Measurements from ENCODE around the gene CHAD. TPM values are rescaled to one million over a fixed set of nuclear protein-coding genes. Genes with fewer than 3 reads are reported as not detected.

The CHAD gene
- total RNA-seq, 2 donors from 2014 or later = not detected

- TF ChIP-seq, protein P1, sequence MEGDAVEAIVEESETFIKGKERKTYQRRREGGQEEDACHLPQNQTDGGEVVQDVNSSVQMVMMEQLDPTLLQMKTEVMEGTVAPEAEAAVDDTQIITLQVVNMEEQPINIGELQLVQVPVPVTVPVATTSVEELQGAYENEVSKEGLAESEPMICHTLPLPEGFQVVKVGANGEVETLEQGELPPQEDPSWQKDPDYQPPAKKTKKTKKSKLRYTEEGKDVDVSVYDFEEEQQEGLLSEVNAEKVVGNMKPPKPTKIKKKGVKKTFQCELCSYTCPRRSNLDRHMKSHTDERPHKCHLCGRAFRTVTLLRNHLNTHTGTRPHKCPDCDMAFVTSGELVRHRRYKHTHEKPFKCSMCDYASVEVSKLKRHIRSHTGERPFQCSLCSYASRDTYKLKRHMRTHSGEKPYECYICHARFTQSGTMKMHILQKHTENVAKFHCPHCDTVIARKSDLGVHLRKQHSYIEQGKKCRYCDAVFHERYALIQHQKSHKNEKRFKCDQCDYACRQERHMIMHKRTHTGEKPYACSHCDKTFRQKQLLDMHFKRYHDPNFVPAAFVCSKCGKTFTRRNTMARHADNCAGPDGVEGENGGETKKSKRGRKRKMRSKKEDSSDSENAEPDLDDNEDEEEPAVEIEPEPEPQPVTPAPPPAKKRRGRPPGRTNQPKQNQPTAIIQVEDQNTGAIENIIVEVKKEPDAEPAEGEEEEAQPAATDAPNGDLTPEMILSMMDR (IDR thresholded peaks at IDR 0.05) = no peak
- ATAC-seq (ENCODE audit: insufficient number of reproducible peaks, low FRiP score, low read depth) (no peak), DNase-seq (ENCODE audit: low spot score) (no peak)
- Histone ChIP-seq H3K4me3 (no peak overlapping the region), H3K27me3 (replicated peaks; ENCODE audit: insufficient read depth) (no peaks in the 10 kb centered on the region), H3K4me1 (ENCODE audit: control insufficient read depth in 1 of 2, low read depth in 2 of 2) (peaks cover 0 to 7% of the 10 kb centered on the region in 2 donors), H3K27ac (no peak overlapping the region), H3K9me3 (no peaks in the 10 kb centered on the region), H3K36me3 (no peaks in the 10 kb centered on the region)
These were observed 23.6 kb downstream of the CHAD start for GRCh38 chr17:50444841-50445715.

- Histone ChIP-seq H3K27ac (no peak overlapping the region), H3K36me3 (no peaks in the 10 kb centered on the region), H3K9me3 (no peaks in the 10 kb centered on the region), H3K4me3 (no peak overlapping the region), H3K4me1 (ENCODE audit: control insufficient read depth in 1 of 2, low read depth in 2 of 2) (peaks cover 0 to 7% of the 10 kb centered on the region in 2 donors), H3K27me3 (replicated peaks; ENCODE audit: insufficient read depth) (no peaks in the 10 kb centered on the region)
- ATAC-seq (ENCODE audit: insufficient number of reproducible peaks, low FRiP score, low read depth) (no peak), DNase-seq (ENCODE audit: low spot score) (no peak)
- TF ChIP-seq, protein P1 (IDR thresholded peaks at IDR 0.05) = no peak
These were observed 25.1 kb downstream of the CHAD start for GRCh38 chr17:50443505-50443974.

- H3K4me3 ChIP-seq = no peak overlapping the region
- no peak for DNase-seq (ENCODE audit: low spot score)
- H3K27me3 ChIP-seq (replicated peaks; ENCODE audit: insufficient read depth) = no peaks in the 10 kb centered on the region
- no peak for ATAC-seq (ENCODE audit: insufficient number of reproducible peaks, low FRiP score, low read depth)
- TF ChIP-seq, protein P1 (IDR thresholded peaks at IDR 0.05) = no peak
- H3K4me1 ChIP-seq (ENCODE audit: control insufficient read depth in 1 of 2, low read depth in 2 of 2) = peaks cover 0 to 7% of the 10 kb centered on the region in 2 donors
- no peak overlapping the region for H3K27ac ChIP-seq
- H3K9me3 ChIP-seq = no peaks in the 10 kb centered on the region
- H3K36me3 ChIP-seq = no peaks in the 10 kb centered on the region
These were observed 27.5 kb downstream of the CHAD start for GRCh38 chr17:50440838-50441829.

GRCh38 chr17:50440172-50440837 is 28.4 kb downstream of the CHAD start:
- Histone ChIP-seq H3K27me3 (replicated peaks; ENCODE audit: insufficient read depth) (no peaks in the 10 kb centered on the region), H3K27ac (no peak overlapping the region), H3K9me3 (no peaks in the 10 kb centered on the region), H3K36me3 (no peaks in the 10 kb centered on the region), H3K4me3 (no peak overlapping the region), H3K4me1 (ENCODE audit: control insufficient read depth in 1 of 2, low read depth in 2 of 2) (peaks cover 0 to 7% of the 10 kb centered on the region in 2 donors)
- DNase-seq (ENCODE audit: low spot score) (no peak), ATAC-seq (ENCODE audit: insufficient number of reproducible peaks, low FRiP score, low read depth) (no peak)
- TF ChIP-seq, protein P1 (IDR thresholded peaks at IDR 0.05) = no peak

Measured in thoracic aorta (tissue), 2 donors.